LNCaP clone FGC (cell line): ENCODE results near the gene CD300LF.

Experiments
- DNase-seq: peaks from one replicate; pipeline ENCODE4 v3.0.0-alpha.2; 2011; ENCODE audit warnings: low read depth
- H3K4me3 ChIP-seq: 2 replicates; pipeline ENCODE4 v1.5.1; 2011; ENCODE audit warnings: mild to moderate bottlenecking, low read depth, low read length, control low read depth
- CTCF ChIP-seq: IDR thresholded peaks from 2 replicates; pipeline ENCODE4 v1.5.1; 2012; ENCODE audit warnings: mild to moderate bottlenecking; ENCODE audit not compliant: control insufficient read depth, insufficient read depth; ENCODE audit errors: extremely low read depth

CD300LF gene

GRCh38 chr17:74702116-74702871 lies 10.4 kb downstream of the CD300LF start:
- TF ChIP-seq CTCF: no peak
- DNase-seq: no peak
- H3K4me3 ChIP-seq: no peak overlapping the region

GRCh38 chr17:74699236-74699635 lies 13.5 kb downstream of the CD300LF start:
- DNase-seq: no peak
- TF ChIP-seq CTCF: no peak

GRCh38 chr17:74698069-74698468 lies 14.7 kb downstream of the CD300LF start:
- no peak overlapping the region for H3K4me3 ChIP-seq
- DNase-seq: no peak
- no peak for TF ChIP-seq CTCF

More at GRCh38 chr17:74699236-74699635, 13.5 kb downstream of the CD300LF start:
- no peak overlapping the region for H3K4me3 ChIP-seq

- no peak overlapping the region for H3K4me3 ChIP-seq
- DNase-seq: no peak
- no peak for TF ChIP-seq CTCF
Observed at GRCh38 chr17:74697515-74697914, 15.2 kb downstream of the CD300LF start.

GRCh38 chr17:74695629-74696028 lies 17.1 kb downstream of the CD300LF start:
- DNase-seq: no peak
- no peak overlapping the region for H3K4me3 ChIP-seq
- TF ChIP-seq CTCF: no peak

- DNase-seq: no peak
- no peak overlapping the region for H3K4me3 ChIP-seq
- no peak for TF ChIP-seq CTCF
Observed at GRCh38 chr17:74694081-74694480, 18.6 kb downstream of the CD300LF start.

GRCh38 chr17:74691151-74691550 lies 21.6 kb downstream of the CD300LF start:
- no peak for TF ChIP-seq CTCF
- H3K4me3 ChIP-seq: no peak overlapping the region
- DNase-seq: no peak
